Ureter (tissue), 1 donor: ENCODE measurements around the gene XPOT. TPM values are rescaled to one million over a fixed set of nuclear protein-coding genes. Genes with fewer than 3 reads are reported as not detected.

Experiments used
- DNase-seq: peaks from one replicate; pipeline ENCODE4 v3.0.0-alpha.2; 2020; ENCODE audit warnings: low spot score
- total RNA-seq: library from RNA; stranded (reverse); gene quantifications from one replicate; pipeline ENCODE4 v1.2.4, GENCODE V29; 2023
- donor health status: DM: yes; HTN: yes; CAD: no.

Gene XPOT
- total RNA-seq, 1 donor from 2014 or later, result 105 TPM

GRCh38 chr12:64466178-64466577 is 62.0 kb downstream of the XPOT start:
- DNase-seq, result no peak

- no peak for DNase-seq
These were observed 64.8 kb downstream of the XPOT start for GRCh38 chr12:64468966-64469365.

DNA sequence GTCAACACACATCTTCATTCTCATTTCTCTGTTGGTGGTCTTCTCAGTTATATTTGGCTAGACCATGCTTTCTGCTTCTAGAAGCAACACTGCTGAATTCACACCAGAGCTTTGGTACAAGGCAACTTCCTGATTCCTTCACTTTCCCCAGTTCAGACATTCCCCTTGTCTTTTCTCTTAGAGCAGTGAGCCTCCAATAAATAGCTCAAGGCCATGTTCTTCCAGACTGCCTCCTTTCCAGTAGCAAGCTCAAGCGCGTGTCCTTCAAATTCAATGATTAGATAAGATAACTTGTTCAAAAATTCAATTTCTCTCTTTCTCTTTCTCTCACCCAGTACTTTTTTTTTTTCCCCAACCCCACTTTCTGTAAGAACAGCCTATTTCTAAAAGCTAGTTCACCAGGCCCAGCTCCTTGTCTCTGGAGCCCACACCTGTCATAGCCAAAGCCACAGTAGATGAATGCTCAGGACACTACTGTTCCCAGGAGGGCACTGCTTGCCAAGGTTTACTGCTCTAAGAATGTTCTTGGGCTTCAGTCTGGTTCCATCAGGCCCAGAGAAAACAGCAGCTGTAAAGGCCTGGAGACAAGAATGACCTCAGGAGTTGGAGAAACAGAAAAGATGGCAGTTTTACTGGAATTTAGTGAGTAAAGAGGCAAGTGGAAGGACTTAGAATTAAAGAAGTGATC is 65.4 kb downstream of the XPOT start:
- no peak for DNase-seq

DNA sequence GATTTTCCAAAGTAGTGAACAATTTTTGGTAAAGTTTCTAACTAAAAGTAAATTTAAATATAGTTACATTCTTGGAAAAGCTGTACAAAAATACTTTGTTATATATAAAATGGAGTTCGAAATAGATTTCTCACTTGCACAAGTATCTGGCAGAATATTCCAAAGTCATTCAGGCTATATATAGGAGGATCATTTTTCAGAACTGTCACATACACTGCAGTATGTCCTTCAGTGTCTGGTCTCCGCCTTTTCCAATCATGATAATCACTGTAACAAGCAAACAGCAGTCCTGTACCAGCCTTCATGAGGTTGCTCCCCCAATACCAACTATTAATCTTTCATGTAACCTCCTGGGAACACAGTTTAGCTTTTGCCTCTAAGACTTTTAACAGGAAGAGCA is 66.3 kb downstream of the XPOT start:
- DNase-seq, result no peak

GRCh38 chr12:64473176-64473575 is 69.0 kb downstream of the XPOT start:
- no peak for DNase-seq

- no peak for DNase-seq
These were observed 71.3 kb downstream of the XPOT start for GRCh38 chr12:64475518-64475917.

DNA sequence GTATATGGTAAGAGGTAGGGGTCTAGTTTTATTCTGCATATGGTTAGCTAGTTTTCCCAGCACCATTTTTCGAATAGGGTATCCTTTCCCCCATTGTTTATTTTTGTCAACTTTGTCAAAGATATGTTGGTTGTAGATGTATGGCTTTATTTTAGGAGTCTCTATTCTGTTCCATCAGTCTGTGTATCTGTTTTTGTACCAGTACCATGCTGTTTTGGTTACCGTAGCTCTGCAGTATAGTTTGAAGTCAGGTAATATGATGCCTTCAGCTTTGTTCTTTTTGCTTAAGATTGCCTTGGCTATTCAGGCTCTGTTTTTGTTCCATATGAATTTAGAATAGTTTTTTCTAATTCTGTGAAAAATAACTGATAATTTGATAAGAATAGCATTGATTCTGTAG is 72.7 kb downstream of the XPOT start:
- no peak for DNase-seq

DNA sequence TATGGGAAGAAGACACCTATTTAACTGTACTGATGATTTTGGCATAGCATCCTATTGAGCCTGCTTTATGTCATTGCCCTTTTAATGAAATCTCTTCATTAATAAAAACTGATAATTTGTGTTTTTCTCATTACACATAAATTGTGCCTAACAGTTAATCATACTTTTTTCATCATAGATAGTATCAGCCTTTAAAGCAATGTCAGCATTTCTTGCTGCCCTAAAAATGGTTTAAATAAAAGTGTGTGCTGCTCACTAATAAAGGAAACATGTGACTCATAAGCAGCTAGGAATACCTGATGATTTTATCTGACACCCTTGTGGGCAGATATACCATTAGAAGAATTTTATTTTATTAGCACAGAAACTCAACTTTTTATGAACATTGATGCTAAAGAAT is 74.5 kb downstream of the XPOT start:
- DNase-seq, result no peak

- no peak for DNase-seq
These were observed 76.0 kb downstream of the XPOT start for GRCh38 chr12:64480148-64480547.

GRCh38 chr12:64486657-64487056 is 82.5 kb downstream of the XPOT start:
- no peak for DNase-seq

GRCh38 chr12:64491718-64492117 is 87.5 kb downstream of the XPOT start:
- no peak for DNase-seq

DNA sequence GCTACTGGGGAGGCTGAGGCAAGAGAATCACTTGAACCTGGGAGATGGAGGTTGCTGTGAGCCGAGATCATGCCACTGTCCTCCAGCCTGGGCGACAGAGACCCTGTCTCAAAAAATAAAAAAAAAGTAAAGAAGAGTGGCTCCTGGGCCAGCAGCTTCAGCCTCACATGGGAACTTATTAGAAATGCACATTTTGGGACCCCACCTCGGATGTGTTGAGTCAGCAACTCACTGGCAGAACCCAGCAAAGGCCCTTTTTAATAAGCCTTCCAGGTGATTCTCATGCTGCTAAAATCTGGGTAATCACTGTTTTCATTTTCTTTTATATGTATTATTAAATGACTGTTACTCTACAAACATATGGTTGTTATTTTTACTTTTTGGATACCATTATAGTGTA is 89.3 kb downstream of the XPOT start:
- DNase-seq, result no peak

GRCh38 chr12:64494998-64495729 is 91.0 kb downstream of the XPOT start:
- no peak for DNase-seq

DNA sequence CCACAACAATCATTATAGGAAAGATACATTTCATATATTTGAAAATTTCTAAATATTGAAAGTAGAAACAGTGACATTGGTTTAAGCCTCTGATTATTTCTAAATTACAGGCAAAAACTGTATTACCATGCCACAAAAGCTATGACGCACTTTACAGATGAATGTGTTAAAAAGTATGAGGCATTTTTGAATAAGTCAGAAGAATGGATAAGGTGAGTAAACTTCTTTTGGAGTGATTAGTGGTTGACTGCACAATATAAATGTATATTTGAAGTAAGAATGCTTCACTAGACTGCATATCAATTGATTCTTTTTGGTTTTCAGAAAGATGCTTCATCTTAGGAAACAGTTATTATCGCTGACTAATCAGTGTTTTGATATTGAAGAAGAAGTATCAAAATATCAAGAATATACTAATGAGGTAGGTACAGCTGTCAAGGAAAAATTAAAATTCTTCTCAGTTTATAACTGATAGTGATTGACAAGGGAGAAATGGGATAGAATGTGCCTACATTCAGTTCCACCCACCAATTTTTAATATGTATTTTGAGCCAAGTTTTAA is 92.7 kb downstream of the XPOT start:
- no peak for DNase-seq

DNA sequence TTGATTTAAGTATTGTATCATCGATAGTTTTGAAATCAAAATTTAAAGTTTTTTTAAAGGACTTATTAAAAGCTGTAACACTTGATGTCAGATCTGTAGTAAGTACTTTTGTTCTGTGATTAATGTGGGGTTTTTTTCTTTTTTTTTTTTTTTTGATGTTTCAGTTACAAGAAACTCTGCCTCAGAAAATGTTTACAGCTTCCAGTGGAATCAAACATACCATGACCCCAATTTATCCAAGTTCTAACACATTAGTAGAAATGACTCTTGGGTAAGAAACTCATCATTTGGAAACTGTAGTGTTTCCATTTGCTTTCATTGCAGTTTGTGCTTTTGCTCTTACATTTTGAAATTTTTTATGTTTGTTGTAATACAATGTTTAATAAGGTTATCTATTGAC is 93.3 kb downstream of the XPOT start:
- no peak for DNase-seq

DNA sequence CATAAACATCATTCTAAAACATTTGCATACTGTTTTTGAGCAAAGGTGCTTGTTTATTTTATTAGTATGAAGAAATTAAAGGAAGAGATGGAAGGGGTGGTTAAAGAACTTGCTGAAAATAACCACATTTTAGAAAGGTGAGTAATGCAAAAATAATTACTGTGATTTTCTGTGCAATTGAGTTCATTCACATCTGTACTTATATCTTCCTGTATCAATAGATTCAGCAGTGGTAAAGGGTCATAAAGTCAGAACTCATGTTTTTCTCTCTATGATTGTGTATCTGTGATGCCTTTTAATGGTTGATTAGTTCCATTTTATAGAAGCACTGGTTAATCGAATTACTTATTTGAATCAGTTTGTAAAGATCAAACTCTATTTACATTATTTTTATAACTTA is 93.7 kb downstream of the XPOT start:
- no peak for DNase-seq

DNA sequence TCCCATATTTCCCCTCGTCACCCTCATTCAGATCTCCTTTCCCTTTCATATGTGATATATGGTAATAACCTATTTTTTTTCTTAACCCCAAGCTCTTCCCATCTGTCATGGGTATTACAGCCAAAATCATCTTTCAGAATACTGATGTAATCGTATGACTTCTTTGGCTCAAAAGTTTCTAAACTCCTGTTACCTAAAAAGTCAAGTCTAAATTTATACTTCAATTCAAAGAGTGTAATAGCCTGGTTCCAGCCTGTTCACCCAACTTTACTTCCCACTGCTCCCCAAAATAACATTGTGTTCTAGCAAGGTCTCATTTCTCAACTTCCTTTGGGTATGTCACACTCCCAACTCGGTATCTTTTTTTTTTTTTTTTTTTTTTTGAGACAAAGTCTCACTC is 96.2 kb downstream of the XPOT start:
- no peak for DNase-seq

Other genes starting within 250 kb of the XPOT start
- gene KICS2, start 182.1 kb upstream of the XPOT start, total RNA-seq, result 17.2 TPM
- not detected for gene C12orf56, start 13.6 kb upstream of the XPOT start, total RNA-seq
- 26.1 TPM for gene TBK1, start 47.7 kb downstream of the XPOT start, total RNA-seq
- 42.6 TPM for gene RASSF3, start 206.1 kb downstream of the XPOT start, total RNA-seq